GM18502 (cell line): ENCODE results near the gene FRMPD4.

Experiments used
- ATAC-seq: cut with Tn5 transposase; IDR thresholded peaks from one replicate; pipeline ENCODE4 v1.9.1; 2021; ENCODE audit warnings: mild to moderate bottlenecking; ENCODE audit not compliant: unreplicated experiment, poor library complexity

The FRMPD4 gene

DNA sequence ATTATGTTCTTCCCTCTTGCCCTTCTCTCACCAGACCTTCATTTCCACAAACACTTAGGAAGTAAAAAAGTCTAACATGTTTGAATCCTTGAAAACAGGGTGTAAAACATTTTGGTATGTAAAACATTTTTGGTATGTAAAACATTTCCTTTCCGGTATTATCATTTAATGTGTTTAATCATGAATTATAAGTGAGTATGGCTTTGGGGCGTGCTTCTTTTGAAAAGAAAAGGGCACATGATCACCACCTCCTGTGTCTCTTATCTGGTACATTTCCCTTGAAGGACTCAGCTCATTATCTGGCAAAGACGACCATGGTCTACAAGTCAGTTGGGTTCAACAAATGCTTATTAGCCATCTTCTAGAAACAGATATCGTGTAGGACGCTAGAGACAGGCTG is 283.6 kb downstream of the FRMPD4 start:
- ATAC-seq, result no peak

- ATAC-seq, result no peak
These were observed 285.1 kb downstream of the FRMPD4 start for GRCh38 chrX:12423346-12423745.

- no peak for ATAC-seq
These were observed 287.2 kb downstream of the FRMPD4 start for GRCh38 chrX:12425496-12425895.

GRCh38 chrX:12426420-12426819 is 288.1 kb downstream of the FRMPD4 start:
- no peak for ATAC-seq

DNA sequence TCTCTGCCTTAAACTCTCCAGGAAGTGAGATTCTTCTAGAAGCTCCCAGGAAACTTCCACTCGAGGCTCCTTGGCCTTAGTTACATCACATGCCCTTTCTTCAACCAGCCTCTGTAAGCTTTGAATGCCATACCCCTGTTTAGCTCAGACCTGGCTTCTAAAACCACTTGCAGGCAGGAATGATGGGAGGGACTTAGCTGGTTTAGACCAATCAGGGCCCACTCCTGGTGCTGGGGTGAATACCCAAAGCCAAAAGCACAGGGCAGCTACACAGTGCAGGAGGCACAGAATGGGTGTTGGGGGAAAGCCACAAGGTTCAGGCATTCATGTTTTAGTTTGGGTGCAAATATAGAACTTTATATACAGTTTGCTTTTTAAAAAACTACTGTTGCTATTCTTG is 296.2 kb downstream of the FRMPD4 start:
- ATAC-seq, result no peak

DNA sequence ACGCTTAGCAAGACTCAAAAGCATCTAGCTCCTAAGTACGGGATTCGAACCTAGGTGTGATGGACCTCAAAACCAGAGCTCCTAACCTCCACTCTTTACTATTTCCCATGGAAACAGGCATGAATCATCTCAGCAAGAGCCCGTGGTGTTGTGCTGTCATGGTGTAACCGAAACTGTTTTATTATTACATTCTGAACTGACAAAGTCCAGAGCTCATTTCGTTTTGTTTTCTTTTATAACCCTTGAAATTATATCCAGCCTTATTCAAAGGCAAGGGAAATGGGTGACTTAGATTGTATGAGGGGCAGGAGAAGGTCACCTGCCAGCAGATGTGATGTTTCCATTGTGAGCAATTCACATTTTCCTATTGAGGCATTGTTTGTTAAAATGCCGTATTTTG is 301.1 kb downstream of the FRMPD4 start:
- ATAC-seq, result no peak

GRCh38 chrX:12440246-12440645 is 302.0 kb downstream of the FRMPD4 start:
- no peak for ATAC-seq

DNA sequence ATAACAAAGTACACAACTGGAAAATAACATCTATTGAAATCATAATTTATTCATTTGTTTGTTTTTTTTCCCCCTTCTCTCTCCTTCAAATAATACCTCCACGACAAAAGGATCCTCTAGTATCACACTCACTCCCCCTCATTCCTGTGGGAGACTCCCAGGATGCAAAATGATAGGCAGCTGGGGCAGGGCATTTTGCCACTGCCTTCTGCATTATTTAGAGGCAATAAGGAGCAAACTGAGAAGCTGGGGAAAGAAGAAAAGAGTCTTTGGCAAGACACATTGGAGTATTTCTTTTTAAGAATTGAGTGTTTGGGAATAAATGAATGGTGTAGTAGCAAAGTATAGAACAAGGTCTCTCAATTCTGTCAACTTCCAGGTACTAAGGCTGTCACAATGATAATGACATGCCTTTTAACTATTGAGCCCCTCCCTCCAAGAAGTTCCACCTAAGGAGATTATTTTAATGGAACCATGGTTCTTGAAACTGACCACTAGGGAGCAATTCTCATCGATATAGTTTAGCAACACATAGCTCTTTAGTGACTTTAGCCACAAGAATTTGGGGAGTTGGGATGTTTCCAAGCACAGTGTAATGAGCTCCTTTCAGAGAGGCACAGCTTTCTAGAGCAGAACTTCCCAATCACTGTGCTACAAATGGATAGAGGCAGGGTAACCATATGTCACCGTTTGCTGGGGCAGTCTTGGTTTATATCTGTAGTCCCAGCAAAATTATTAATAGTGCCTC is 303.3 kb downstream of the FRMPD4 start:
- ATAC-seq, result no peak

- ATAC-seq, result peak; percentile 97
These were observed 305.3 kb downstream of the FRMPD4 start for GRCh38 chrX:12443534-12444098.

DNA sequence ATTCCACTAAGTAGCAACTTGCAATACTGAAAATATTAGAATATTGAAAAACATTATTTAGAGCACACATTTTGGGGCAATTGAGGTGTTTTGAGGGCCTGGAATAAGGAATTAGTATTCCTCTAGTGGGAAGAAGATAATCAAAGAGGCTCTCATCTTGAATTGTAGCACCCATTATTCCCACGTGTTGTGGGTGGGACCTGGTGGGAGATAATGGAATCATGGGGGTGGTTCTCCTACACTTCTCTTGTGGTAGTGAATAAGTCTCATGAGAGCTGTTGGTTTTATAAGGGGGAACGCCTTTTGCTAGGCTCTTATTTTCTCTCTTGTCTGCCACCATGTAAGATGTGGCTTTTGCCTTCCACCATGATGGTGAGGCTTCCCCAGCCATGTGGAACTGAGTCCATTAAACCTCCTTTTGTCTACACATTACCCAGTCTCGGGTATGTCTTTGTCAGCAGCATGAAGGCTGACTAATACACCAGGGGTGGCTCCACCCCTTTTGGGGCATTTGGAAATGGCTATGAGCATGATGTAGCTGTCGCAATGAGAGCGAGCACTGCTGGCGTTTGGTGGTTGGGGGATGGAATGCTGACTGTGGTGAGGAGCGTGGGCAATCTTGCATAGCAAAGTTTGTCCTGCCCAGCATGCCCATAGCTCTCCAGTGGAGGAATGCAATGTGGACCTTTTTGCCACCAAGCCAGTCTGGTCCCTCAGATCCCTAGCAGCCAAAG is 308.2 kb downstream of the FRMPD4 start:
- no peak for ATAC-seq

DNA sequence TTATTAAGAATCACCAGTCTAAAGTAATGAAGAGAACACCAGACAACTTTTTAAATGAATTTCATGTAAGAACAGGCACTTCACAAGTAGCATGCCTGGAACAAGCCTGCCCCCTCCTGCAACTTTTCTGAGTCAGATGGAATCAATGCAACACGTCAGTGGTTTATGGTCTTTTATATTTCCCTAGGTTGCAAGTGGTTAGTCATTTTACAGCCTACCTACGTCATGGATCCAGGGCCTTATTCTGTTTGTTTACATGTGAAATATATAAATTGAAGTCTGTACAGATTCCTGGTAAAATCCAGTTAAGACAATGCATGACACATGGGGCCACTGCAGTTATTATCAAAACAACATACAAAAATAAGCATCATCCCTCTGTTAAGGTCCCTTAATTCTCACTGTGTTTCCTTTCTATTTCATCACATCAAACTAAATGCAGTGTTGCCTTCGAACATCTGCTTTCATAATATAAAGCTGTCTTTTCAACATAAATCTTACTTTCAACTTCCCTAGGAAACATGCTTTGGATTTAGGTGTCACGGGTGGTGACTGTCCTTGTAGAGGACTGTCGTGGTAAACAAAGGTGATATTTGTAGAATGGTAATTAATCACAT is 309.3 kb downstream of the FRMPD4 start:
- ATAC-seq, result no peak

- ATAC-seq, result no peak
These were observed 314.0 kb downstream of the FRMPD4 start for GRCh38 chrX:12452268-12452667.

- ATAC-seq, result no peak
These were observed 322.7 kb downstream of the FRMPD4 start for GRCh38 chrX:12460929-12461328.

DNA sequence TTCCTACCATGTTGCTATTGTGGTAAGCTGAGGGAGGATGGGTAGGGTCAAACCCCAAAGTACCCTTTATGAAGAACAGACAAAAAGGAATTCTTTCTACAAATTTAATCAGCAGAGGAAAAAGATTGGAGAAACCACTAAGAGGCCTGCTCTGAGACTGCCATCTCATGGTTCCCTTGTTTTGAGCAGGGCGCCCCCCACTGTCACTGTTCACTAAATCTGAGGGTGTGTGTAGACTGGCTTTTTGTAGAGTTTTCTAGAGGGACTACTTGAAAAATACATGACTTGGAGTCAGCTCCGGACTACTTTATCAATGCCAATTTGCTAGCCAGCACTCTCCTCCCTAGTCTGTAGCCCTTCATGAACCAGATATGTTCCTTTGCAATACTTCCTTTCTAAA is 324.8 kb downstream of the FRMPD4 start:
- no peak for ATAC-seq

- no peak for ATAC-seq
These were observed 325.6 kb downstream of the FRMPD4 start for GRCh38 chrX:12463873-12464272.

DNA sequence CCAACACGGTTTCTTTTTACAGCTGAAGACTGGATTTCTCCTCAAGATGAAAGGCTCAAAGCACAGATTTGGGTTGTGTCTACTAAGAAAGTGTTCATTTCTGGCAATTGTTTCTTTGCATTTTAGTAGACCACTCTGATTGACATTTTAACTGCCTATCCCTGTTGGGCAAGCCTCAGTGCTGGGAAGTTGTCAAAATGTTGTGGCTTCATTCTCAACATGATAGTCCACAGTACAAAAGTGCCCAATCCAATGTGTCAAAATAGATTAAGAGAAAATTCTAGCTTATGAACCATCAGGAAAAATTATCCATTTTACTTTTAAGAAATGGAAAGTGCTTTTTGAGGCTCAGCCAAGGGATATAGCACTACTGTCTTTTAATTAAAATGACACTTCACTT is 329.0 kb downstream of the FRMPD4 start:
- ATAC-seq, result no peak

- ATAC-seq, result no peak
These were observed 331.0 kb downstream of the FRMPD4 start for GRCh38 chrX:12469296-12469695.

DNA sequence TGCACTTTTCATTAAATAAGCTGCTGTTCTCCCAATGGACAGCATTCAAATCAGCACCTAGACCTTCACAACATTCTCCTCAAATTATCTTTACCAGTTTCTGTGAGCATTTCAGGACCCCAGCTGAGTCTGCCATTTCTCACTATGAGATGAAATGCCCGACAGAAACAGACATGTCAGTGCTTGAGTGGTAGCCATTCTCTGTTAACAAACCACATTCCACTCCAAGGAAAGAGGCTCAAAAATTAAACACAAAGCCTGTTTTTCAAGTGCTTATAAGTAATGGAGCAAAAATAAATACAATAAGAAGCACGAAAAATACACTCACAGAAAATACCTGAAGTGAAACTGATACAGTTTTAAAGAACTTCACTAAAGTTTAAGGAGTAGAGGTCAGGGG is 332.8 kb downstream of the FRMPD4 start:
- no peak for ATAC-seq

DNA sequence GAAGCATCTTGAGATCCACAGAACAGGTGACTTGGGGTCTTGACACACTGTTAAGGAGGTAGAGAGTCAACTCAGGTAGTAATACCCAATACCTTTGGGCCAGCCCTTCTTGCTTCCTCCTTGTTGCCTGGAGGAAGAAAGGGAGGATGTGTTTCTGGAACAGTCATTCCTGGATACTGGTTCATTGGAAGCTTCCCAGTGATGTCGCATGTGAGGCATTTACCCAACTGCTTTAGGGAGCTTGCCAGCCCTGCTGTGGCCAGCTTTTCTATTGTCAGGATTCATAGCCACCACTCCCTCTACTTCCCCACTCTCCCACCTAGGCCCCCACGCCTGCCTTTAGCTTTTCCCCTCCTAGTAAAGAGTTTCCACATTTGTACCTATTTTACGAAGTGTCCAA is 342.7 kb downstream of the FRMPD4 start:
- no peak for ATAC-seq

GRCh38 chrX:12488220-12488619 is 349.9 kb downstream of the FRMPD4 start:
- no peak for ATAC-seq

GRCh38 chrX:12488771-12489170 is 350.5 kb downstream of the FRMPD4 start:
- ATAC-seq, result no peak
